ENCODE results near the gene SDHB.

DNA sequence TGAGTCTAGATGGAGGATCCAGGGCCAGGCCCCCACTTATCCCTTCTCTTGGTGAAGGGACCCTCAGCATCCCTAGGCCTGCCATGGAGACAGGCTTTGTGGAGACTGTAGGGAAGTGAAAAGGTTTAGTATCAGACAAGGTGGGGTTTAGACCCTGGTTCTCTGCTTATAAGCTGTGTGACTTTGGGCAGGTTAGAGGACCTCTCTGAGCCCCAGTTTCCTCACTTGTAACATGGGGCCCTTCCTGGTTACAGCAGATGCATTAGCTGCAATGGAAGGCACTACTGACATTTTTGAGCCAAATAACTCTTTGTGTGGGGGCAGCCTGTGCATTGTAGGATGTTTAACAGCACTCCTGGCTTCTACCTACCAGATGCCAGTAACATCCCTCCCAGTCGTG, 42.8 kb upstream of the SDHB start:
- TF ChIP-seq POLR2A (IDR thresholded peaks at IDR 0.05) (no peak), POLR2AphosphoS5 (IDR thresholded peaks at IDR 0.05) (no peak)
- TF ChIP-seq, protein P1, sequence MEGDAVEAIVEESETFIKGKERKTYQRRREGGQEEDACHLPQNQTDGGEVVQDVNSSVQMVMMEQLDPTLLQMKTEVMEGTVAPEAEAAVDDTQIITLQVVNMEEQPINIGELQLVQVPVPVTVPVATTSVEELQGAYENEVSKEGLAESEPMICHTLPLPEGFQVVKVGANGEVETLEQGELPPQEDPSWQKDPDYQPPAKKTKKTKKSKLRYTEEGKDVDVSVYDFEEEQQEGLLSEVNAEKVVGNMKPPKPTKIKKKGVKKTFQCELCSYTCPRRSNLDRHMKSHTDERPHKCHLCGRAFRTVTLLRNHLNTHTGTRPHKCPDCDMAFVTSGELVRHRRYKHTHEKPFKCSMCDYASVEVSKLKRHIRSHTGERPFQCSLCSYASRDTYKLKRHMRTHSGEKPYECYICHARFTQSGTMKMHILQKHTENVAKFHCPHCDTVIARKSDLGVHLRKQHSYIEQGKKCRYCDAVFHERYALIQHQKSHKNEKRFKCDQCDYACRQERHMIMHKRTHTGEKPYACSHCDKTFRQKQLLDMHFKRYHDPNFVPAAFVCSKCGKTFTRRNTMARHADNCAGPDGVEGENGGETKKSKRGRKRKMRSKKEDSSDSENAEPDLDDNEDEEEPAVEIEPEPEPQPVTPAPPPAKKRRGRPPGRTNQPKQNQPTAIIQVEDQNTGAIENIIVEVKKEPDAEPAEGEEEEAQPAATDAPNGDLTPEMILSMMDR (IDR thresholded peaks at IDR 0.05): no peak

All from breast epithelium (tissue), 3 donors.